ENCODE measurements around the gene CDC25B. TPM values are rescaled to one million over a fixed set of nuclear protein-coding genes. Genes with fewer than 3 reads are reported as not detected.

Gene CDC25B
- total and polyA plus RNA-seq, 2 of the 13 experiments (the other 11 are each of a cell fraction or from before 2014, with no cell fraction given): 14.5 to 19.4 TPM

DNA sequence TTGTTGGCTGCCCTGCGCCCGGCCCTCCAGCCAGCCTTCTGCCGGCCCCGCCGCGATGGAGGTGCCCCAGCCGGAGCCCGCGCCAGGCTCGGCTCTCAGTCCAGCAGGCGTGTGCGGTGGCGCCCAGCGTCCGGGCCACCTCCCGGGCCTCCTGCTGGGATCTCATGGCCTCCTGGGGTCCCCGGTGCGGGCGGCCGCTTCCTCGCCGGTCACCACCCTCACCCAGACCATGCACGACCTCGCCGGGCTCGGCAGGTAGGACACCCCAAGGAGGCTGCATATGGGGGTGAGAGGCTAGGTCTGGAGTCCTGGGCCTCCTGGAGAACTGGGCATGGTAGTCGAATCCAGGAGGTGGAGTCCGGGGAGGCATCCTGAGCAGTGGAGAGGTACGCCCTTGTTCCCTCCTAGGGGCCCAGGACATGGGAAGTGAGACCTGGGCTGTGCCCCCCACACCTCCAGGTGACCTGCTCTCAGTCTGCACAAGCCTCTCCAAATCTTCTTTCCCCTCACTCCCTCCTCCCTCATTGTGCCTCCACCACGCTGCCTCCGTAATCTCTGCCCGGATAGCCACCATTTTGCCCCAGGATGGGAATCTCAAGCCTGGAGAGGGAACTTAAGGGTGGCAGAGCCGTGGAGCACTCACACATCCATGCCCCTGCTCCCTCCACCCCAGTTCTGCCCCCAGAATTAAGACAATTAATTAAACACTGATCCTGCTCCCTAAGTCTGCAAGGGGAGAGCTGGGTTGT is 541 bp downstream of the CDC25B start (continued):
- TF ChIP-seq NCOA1 (CRISPR knock-in tag; IDR thresholded peaks at IDR 0.05) (no peak), ZNF3 (CRISPR knock-in tag; IDR thresholded peaks at IDR 0.05) (no peak), ZNF709 (CRISPR knock-in tag; IDR thresholded peaks at IDR 0.05) (peak; percentile 87), NCOA2 (CRISPR knock-in tag; IDR thresholded peaks at IDR 0.05) (no peak), PHF21A (CRISPR knock-in tag; IDR thresholded peaks at IDR 0.05) (no peak), ZNF547 (CRISPR knock-in tag; IDR thresholded peaks at IDR 0.05) (0 out of 2 replicates have a peak, but pooled peaks have one; percentile 49), MBD4 (IDR thresholded peaks at IDR 0.05; ENCODE audit: borderline replicate concordance, low read length) (no peak), CAMTA2 (CRISPR knock-in tag; IDR thresholded peaks at IDR 0.05; ENCODE audit: borderline replicate concordance) (no peak), ZNF441 (CRISPR knock-in tag; IDR thresholded peaks at IDR 0.05; ENCODE audit: borderline replicate concordance) (no peak), HES4 (CRISPR knock-in tag; IDR thresholded peaks at IDR 0.05; ENCODE audit: borderline replicate concordance) (peak; percentile 66; the same call in 1 of the 2 replicates), HOXA7 (CRISPR knock-in tag; IDR thresholded peaks at IDR 0.05) (no peak), NR2F6 (IDR thresholded peaks at IDR 0.05) (no peak), NR2F6 (CRISPR knock-in tag; IDR thresholded peaks at IDR 0.05) (no peak), ZNF891 (CRISPR knock-in tag; IDR thresholded peaks at IDR 0.05) (no peak), SALL2 (CRISPR knock-in tag; IDR thresholded peaks at IDR 0.05) (no peak)
- TF ChIP-seq, protein P1, sequence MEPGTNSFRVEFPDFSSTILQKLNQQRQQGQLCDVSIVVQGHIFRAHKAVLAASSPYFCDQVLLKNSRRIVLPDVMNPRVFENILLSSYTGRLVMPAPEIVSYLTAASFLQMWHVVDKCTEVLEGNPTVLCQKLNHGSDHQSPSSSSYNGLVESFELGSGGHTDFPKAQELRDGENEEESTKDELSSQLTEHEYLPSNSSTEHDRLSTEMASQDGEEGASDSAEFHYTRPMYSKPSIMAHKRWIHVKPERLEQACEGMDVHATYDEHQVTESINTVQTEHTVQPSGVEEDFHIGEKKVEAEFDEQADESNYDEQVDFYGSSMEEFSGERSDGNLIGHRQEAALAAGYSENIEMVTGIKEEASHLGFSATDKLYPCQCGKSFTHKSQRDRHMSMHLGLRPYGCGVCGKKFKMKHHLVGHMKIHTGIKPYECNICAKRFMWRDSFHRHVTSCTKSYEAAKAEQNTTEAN (CRISPR knock-in tag; conservative IDR thresholded peaks at IDR 0.05): no peak
- TF ChIP-seq, protein P2, sequence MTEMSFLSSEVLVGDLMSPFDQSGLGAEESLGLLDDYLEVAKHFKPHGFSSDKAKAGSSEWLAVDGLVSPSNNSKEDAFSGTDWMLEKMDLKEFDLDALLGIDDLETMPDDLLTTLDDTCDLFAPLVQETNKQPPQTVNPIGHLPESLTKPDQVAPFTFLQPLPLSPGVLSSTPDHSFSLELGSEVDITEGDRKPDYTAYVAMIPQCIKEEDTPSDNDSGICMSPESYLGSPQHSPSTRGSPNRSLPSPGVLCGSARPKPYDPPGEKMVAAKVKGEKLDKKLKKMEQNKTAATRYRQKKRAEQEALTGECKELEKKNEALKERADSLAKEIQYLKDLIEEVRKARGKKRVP (CRISPR knock-in tag; IDR thresholded peaks at IDR 0.05): no peak
- TF ChIP-seq, protein P3, sequence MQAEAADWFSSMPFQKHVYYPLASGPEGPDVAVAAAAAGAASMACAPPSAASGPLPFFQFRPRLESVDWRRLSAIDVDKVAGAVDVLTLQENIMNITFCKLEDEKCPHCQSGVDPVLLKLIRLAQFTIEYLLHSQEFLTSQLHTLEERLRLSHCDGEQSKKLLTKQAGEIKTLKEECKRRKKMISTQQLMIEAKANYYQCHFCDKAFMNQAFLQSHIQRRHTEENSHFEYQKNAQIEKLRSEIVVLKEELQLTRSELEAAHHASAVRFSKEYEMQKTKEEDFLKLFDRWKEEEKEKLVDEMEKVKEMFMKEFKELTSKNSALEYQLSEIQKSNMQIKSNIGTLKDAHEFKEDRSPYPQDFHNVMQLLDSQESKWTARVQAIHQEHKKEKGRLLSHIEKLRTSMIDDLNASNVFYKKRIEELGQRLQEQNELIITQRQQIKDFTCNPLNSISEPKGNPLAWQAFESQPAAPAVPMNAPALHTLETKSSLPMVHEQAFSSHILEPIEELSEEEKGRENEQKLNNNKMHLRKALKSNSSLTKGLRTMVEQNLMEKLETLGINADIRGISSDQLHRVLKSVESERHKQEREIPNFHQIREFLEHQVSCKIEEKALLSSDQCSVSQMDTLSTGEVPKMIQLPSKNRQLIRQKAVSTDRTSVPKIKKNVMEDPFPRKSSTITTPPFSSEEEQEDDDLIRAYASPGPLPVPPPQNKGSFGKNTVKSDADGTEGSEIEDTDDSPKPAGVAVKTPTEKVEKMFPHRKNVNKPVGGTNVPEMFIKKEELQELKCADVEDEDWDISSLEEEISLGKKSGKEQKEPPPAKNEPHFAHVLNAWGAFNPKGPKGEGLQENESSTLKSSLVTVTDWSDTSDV (CRISPR knock-in tag; IDR thresholded peaks at IDR 0.05): no peak
- TF ChIP-seq, protein P4, sequence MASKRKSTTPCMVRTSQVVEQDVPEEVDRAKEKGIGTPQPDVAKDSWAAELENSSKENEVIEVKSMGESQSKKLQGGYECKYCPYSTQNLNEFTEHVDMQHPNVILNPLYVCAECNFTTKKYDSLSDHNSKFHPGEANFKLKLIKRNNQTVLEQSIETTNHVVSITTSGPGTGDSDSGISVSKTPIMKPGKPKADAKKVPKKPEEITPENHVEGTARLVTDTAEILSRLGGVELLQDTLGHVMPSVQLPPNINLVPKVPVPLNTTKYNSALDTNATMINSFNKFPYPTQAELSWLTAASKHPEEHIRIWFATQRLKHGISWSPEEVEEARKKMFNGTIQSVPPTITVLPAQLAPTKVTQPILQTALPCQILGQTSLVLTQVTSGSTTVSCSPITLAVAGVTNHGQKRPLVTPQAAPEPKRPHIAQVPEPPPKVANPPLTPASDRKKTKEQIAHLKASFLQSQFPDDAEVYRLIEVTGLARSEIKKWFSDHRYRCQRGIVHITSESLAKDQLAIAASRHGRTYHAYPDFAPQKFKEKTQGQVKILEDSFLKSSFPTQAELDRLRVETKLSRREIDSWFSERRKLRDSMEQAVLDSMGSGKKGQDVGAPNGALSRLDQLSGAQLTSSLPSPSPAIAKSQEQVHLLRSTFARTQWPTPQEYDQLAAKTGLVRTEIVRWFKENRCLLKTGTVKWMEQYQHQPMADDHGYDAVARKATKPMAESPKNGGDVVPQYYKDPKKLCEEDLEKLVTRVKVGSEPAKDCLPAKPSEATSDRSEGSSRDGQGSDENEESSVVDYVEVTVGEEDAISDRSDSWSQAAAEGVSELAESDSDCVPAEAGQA (IDR thresholded peaks at IDR 0.05; ENCODE audit: low read depth): peak; percentile 15; the same call in 1 of the 2 replicates
- TF ChIP-seq, protein P4 (CRISPR knock-in tag; IDR thresholded peaks at IDR 0.05; ENCODE audit: borderline replicate concordance): no peak

All from HepG2 (cell line).